HEK293 (cell line): Measurements from ENCODE around the gene ATRNL1.

ENCODE experiments used
- ATF2 ChIP-seq: fragments of 450-650 bp; formaldehyde crosslinking; IDR thresholded peaks from 2 replicates; pipeline ENCODE4 v1.5.1; 2016; ENCODE audit warnings: missing biosample characterization, missing genetic modification characterization, low read depth
- BCL11A ChIP-seq: fragments of 450-650 bp; formaldehyde crosslinking; IDR thresholded peaks from 2 replicates; pipeline ENCODE4 v1.5.1; 2016; ENCODE audit warnings: low read depth, missing biosample characterization, missing genetic modification characterization
- CTCF ChIP-seq: fragments of 450-650 bp; formaldehyde crosslinking; IDR thresholded peaks from 2 replicates; pipeline ENCODE4 v1.5.1; 2016; ENCODE audit warnings: missing biosample characterization, missing genetic modification characterization
- WT1 ChIP-seq: fragments of 450-650 bp; formaldehyde crosslinking; IDR thresholded peaks from 2 replicates; pipeline ENCODE4 v1.5.1; 2016; ENCODE audit warnings: missing biosample characterization, missing genetic modification characterization
- ZBTB21 ChIP-seq: fragments of 450-650 bp; formaldehyde crosslinking; IDR thresholded peaks from 2 replicates; pipeline ENCODE4 v1.5.1; 2017; ENCODE audit warnings: missing biosample characterization, missing genetic modification characterization
- ZNF221 ChIP-seq: fragments of 450-650 bp; formaldehyde crosslinking; IDR thresholded peaks from 2 replicates; pipeline ENCODE4 v1.5.1; 2017; ENCODE audit warnings: missing biosample characterization, missing genetic modification characterization, borderline replicate concordance
- ZNF302 ChIP-seq: fragments of 450-650 bp; formaldehyde crosslinking; IDR thresholded peaks from 2 replicates; pipeline ENCODE4 v1.5.1; 2016; ENCODE audit warnings: missing biosample characterization, missing genetic modification characterization, low read depth
- ZSCAN23 ChIP-seq: fragments of 450-650 bp; formaldehyde crosslinking; IDR thresholded peaks from 2 replicates; pipeline ENCODE4 v1.5.1; 2016; ENCODE audit warnings: missing biosample characterization, missing genetic modification characterization

- TF ChIP-seq CTCF (tag by site-specific recombination): no peak
- no peak for TF ChIP-seq ZBTB21 (tag by site-specific recombination)
- TF ChIP-seq BCL11A: no peak
- no peak for TF ChIP-seq WT1
- no peak for TF ChIP-seq ATF2 (tag by site-specific recombination)
- no peak for TF ChIP-seq ZNF221
- TF ChIP-seq ZSCAN23 (tag by site-specific recombination): no peak
- TF ChIP-seq ZNF302 (tag by site-specific recombination): no peak
These were observed 757.5 kb downstream of the ATRNL1 start for GRCh38 chr10:115850666-115851065.
